Measurements from ENCODE around the gene RFXANK. TPM values are rescaled to one million over a fixed set of nuclear protein-coding genes. Genes with fewer than 3 reads are reported as not detected.

RFXANK gene
- polyA plus RNA-seq, 2 of the 4 experiments (the other 2 are of a cell fraction), result 23.4 to 30.6 TPM

DNA sequence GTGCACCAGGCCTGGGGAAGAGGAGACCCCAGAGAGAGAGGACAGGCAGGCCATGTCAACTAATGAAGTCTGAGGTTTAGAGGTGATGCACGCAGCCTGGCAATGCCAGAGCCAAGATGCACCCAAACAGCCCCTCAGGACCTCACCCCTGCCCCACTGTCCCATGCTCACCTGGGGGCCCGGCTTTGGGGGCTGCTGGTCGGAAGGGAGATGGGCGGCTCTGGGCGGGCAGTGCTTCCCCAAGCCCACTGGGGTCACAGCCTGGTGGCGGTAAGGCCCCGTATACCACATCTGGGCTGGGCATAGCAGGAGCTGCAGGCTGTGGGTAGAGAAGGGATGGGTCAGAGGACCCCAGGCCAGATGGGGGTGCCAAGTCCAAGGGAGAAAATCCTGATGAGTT is 45.2 kb upstream of the RFXANK start:
- DNase-seq (ENCODE audit: low read depth in 1 of 2, low spot score in 1 of 2), result no peak
- POLR2A ChIA-PET, result no interaction called here
- ATAC-seq, result no peak
- 100% methylated on average over 1 of the region's 7 CpGs for WGBS (ENCODE audit: missing lambda C conversion rate)
- H3K27ac ChIP-seq, result no peak overlapping the region
- CTCF ChIA-PET, result interaction anchor here (0.5 to 2.8 kb wide), 12 partner anchors 9 to 343 kb away, joined by 3 to 21 read pairs (median 5); no protein-coding TSS in a partner anchor
- H3K4me2 ChIP-seq, result no peak overlapping the region
- no peaks in the 10 kb centered on the region for H3K4me1 ChIP-seq
- H3K9me3 ChIP-seq, result no peaks in the 10 kb centered on the region
- FAIRE-seq, result no peak
- H3K4me3 ChIP-seq, result no peak overlapping the region
- TF ChIP-seq SREBF2 (IDR thresholded peaks at IDR 0.05), result no peak
- no peak for TF ChIP-seq ZC3H11A (IDR thresholded peaks at IDR 0.05)
- TF ChIP-seq EP300 (IDR thresholded peaks at IDR 0.05), result no peak
- TF ChIP-seq CHD2 (IDR thresholded peaks at IDR 0.05; ENCODE audit: low read length, partially characterized antibody), result no peak
- no peak for TF ChIP-seq GATA3 (IDR thresholded peaks at IDR 0.05; ENCODE audit: borderline replicate concordance)
- TF ChIP-seq RNF2 (IDR thresholded peaks at IDR 0.05; ENCODE audit: borderline replicate concordance, low read depth), result no peak
- TF ChIP-seq NR3C1 (IDR thresholded peaks at IDR 0.05), result no peak
- no peak for TF ChIP-seq FOSL2 (IDR thresholded peaks at IDR 0.05)
- no peak for TF ChIP-seq FOSL2 (CRISPR knock-in tag; IDR thresholded peaks at IDR 0.05)
- TF ChIP-seq, protein P1, sequence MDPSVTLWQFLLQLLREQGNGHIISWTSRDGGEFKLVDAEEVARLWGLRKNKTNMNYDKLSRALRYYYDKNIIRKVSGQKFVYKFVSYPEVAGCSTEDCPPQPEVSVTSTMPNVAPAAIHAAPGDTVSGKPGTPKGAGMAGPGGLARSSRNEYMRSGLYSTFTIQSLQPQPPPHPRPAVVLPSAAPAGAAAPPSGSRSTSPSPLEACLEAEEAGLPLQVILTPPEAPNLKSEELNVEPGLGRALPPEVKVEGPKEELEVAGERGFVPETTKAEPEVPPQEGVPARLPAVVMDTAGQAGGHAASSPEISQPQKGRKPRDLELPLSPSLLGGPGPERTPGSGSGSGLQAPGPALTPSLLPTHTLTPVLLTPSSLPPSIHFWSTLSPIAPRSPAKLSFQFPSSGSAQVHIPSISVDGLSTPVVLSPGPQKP (IDR thresholded peaks at IDR 0.05; ENCODE audit: low read depth, low read length), result no peak
- no peak for TF ChIP-seq KDM1A (IDR thresholded peaks at IDR 0.05; ENCODE audit: low read depth)

GRCh38 chr19:19147344-19147743 is 44.7 kb upstream of the RFXANK start:
- Histone ChIP-seq H3K4me2 (no peak overlapping the region), H3K4me1 (no peaks in the 10 kb centered on the region), H3K27ac (no peak overlapping the region), H3K4me3 (no peak overlapping the region), H3K9me3 (no peaks in the 10 kb centered on the region)
- no peak for FAIRE-seq
- POLR2A ChIA-PET, result no interaction called here
- DNase-seq (ENCODE audit: low read depth in 1 of 2, low spot score in 1 of 2), result no peak
- TF ChIP-seq MAX (IDR thresholded peaks at IDR 0.05) (no peak), FOXS1 (CRISPR knock-in tag; IDR thresholded peaks at IDR 0.05) (no peak), HOXA7 (CRISPR knock-in tag; IDR thresholded peaks at IDR 0.05) (no peak), BCL3 (IDR thresholded peaks at IDR 0.05) (no peak), HES2 (IDR thresholded peaks at IDR 0.05) (no peak), KDM1A (IDR thresholded peaks at IDR 0.05; ENCODE audit: low read depth) (no peak), HOXB13 (CRISPR knock-in tag; IDR thresholded peaks at IDR 0.05; ENCODE audit: low read depth) (no peak), NR3C1 (IDR thresholded peaks at IDR 0.05) (no peak), EHMT2 (IDR thresholded peaks at IDR 0.05; ENCODE audit: low read depth) (no peak), TFCP2L1 (CRISPR knock-in tag; IDR thresholded peaks at IDR 0.05) (no peak), MYC (IDR thresholded peaks at IDR 0.05; ENCODE audit: borderline replicate concordance, low read length) (no peak), POLR2A (IDR thresholded peaks at IDR 0.05; ENCODE audit: low read length) (no peak), SMC3 (IDR thresholded peaks at IDR 0.05) (no peak), JUN (IDR thresholded peaks at IDR 0.05) (no peak), RNF2 (IDR thresholded peaks at IDR 0.05; ENCODE audit: borderline replicate concordance, low read depth) (no peak), EP300 (IDR thresholded peaks at IDR 0.05) (no peak)
- TF ChIP-seq, protein P2, sequence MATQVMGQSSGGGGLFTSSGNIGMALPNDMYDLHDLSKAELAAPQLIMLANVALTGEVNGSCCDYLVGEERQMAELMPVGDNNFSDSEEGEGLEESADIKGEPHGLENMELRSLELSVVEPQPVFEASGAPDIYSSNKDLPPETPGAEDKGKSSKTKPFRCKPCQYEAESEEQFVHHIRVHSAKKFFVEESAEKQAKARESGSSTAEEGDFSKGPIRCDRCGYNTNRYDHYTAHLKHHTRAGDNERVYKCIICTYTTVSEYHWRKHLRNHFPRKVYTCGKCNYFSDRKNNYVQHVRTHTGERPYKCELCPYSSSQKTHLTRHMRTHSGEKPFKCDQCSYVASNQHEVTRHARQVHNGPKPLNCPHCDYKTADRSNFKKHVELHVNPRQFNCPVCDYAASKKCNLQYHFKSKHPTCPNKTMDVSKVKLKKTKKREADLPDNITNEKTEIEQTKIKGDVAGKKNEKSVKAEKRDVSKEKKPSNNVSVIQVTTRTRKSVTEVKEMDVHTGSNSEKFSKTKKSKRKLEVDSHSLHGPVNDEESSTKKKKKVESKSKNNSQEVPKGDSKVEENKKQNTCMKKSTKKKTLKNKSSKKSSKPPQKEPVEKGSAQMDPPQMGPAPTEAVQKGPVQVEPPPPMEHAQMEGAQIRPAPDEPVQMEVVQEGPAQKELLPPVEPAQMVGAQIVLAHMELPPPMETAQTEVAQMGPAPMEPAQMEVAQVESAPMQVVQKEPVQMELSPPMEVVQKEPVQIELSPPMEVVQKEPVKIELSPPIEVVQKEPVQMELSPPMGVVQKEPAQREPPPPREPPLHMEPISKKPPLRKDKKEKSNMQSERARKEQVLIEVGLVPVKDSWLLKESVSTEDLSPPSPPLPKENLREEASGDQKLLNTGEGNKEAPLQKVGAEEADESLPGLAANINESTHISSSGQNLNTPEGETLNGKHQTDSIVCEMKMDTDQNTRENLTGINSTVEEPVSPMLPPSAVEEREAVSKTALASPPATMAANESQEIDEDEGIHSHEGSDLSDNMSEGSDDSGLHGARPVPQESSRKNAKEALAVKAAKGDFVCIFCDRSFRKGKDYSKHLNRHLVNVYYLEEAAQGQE (IDR thresholded peaks at IDR 0.05), result no peak
- no peak for ATAC-seq
- WGBS (ENCODE audit: missing lambda C conversion rate), result 78% methylated on average over 5 of the region's 5 CpGs
- CTCF ChIA-PET, result interaction anchor here (0.5 to 2.8 kb wide), 11 partner anchors 8 to 343 kb away, joined by 3 to 21 read pairs (median 4); no protein-coding TSS in a partner anchor
